Hematopoietic multipotent progenitor cell treated with erythropoietin and hydrocortisone succinate and interleukin-3 and kit ligand, for 6 days (in vitro differentiated cells): ENCODE results near the gene BOK.
"Not testable (repeated sequence)": the region's sequence is repeated elsewhere in the genome, so short reads cannot be mapped to it uniquely, and the experiment has no call there.

Source experiments
- DNase-seq: peaks from one replicate; pipeline ENCODE4 v3.0.0-alpha.2; 2015

BOK gene, protein sequence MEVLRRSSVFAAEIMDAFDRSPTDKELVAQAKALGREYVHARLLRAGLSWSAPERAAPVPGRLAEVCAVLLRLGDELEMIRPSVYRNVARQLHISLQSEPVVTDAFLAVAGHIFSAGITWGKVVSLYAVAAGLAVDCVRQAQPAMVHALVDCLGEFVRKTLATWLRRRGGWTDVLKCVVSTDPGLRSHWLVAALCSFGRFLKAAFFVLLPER

DNA sequence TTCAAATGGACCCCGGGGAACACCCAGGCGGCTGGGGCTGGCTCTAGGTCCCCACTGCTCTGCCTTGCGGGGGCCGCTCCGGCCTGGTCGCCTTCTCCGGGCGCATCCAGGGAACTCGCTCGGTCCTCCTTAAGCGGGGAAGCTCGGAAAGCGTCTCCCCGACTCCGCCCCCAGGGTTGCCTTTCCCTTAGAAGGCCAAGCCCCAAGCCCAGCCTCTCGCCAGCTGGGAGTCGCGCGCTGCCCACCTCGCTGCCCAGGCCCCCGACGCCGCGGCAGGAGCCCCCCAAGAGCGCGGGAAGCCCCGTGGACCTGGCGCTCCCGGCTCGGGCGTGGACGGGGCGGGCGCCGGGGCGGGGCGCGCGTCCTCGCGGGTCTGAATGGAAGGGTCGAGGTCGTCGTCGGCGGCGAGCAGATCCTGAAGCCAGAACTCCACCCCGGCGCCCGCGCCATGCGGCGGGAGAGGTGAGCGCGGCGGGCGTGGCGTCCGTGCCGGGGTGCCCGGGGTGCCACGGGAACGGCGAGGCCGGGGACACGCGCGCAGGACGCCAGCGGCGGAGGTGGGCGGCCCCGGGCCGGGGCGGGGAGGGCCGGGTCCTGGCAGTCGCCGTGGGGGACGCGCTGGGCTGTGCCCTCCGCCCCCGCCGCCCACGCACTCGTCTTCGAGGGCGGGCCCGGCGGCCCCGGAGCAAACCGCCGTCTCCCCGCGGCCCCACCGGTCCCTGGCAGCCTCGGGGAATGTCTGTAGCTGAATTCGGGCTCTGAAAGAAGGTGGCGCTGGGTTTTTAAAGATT lies at the start of gene BOK:
Gene BOK (plus strand): TSS at position 214 of the 791 bp plus-strand sequence. CDS start 739 bp downstream, outside the sequence.
- no peak for DNase-seq

DNA sequence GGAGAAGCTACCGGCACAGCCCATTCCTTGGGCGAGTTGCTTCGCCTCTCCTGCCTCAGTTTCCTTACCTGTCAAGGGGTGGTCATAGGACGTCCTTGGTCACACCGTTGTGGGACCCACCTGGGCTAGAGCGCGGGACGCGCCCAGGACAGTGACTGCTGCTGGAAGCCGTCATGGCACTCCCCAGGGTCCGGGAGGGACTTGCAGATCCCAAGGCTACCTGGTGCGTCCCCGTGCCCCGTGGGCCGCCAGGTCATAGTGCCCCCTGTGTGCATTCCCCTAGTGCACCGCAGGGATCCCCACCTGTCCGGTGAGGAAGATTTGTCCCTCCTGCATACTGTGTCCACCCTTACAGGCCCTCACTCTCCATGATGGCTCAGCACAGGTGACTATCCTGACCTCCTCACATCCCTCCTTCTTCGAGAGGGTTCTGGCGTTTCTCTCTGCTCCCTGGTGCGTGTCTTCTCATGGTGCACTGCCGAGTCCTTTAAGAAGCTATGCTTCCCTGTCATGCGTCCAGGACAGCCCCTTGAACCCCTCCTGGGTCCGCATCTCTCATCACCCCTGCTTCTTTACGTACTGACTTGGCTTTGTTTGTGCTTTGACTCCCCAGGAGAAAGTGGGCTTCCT lies 49.3 kb upstream of the BOK start:
- no peak for DNase-seq

DNA sequence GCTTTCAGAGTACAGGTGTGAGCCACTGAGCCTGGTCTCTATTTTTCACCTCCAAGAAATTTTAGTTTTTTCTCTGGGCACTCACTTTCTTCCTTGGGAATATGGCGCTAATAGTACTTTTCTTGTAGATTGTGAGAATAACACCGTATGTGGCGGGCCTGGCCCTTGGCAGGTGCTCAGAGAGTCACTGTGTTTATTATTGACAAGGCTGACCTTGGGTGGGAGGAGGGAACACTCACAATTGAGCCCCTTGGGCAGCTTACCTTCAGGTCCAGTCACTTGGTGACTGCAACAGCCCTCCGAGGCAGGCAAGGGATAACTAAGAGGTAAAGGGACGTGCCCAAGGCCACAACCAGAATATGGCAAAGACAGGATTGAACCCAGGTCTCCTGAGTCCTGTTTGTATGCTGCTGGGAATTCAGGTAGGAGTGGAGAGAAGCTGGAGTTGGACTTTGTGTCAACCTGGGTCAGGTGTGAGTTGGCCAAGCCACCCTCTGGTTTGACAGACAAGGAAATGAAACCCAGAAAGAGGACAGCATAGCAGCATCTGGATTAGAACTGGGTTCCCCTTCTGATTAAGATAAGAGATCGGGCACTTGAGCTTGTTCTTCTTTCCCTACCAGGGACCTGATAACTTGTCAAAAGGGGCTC lies 47.3 kb upstream of the BOK start:
- no peak for DNase-seq

DNA sequence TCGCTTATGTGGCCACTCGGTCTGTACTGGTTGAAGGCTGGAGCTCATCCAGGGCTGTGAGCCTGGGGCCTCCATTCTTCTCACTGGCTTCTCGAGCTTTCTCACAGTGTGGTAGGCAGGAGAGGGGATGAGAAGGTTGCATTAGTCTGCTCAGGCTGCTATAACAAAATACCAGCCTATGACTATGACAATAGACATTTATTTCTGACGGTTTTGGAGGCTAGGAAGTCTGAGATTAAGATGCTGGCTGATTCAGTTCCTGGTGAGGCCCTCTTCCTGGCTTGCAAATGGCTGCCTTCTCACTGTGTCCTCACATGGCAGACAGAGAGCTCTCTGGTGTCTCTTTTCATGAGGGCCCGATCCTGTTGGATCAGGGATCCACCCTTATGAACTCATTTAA lies 44.0 kb upstream of the BOK start:
- DNase-seq, result no peak

GRCh38 chr2:241514986-241515737 lies 43.4 kb upstream of the BOK start:
- DNase-seq, result no peak

DNA sequence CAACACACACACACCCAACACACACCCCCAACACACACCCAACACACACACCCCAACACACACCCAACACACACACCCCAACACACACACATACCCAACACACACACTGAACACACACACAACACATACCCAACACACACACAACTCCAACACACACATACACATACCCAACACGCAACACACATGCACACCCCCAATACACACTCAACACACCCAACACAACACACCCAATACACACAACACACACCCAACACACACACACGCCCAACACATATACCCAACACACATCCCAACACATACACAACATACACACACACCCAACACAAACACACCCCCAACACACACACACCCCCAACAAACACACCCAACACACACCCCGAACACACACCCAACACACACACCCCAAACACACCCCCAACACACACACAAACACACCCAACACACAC lies 42.0 kb upstream of the BOK start:
- no peak for DNase-seq

- no peak for DNase-seq
These were observed 41.2 kb upstream of the BOK start for GRCh38 chr2:241517297-241517696.

GRCh38 chr2:241519669-241520068 lies 38.9 kb upstream of the BOK start:
- no peak for DNase-seq

DNA sequence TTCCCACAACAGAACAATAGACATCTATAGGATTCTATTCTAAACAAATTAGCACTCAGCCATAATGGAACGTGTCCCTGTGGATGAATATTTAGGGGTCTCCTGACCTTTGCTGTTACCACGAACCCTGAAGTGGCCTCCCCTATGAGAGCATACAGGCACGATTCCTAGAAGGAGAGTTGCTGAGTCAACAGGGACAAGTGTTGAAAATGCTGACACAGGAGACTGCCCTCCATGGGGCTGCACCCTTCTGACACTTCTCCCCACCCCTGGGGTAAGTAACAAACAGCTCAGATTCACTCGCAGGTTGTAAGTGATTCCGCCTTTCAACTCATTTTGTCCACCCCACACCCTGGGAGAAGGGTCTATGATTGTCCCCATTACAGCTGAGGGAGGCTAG lies 36.1 kb upstream of the BOK start:
- no peak for DNase-seq

- DNase-seq, result not testable (repeated sequence)
These were observed 32.4 kb upstream of the BOK start for GRCh38 chr2:241525818-241526780.

DNA sequence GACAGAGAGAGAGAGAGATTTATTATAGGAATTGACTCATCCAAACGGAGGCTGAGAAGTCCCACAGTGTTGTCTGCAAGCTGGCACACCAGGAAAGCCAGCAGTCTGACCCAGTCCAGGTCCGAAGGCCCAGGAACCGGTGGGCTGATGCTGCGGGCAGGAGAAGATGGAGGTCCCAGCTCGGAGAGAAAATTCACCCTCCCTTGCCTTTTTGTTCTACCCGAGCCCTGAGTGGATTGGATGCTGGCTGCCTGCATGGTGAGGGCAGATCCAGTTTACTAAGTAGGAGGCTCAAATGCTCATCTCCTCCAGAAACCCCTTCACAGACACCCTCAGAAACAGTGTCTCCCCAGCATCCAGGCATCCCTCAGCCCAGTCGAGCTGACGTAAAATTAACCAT lies 28.0 kb upstream of the BOK start:
- no peak for DNase-seq

- no peak for DNase-seq
These were observed 27.3 kb upstream of the BOK start for GRCh38 chr2:241531161-241531722.

- no peak for DNase-seq
These were observed 26.4 kb upstream of the BOK start for GRCh38 chr2:241532168-241532567.

DNA sequence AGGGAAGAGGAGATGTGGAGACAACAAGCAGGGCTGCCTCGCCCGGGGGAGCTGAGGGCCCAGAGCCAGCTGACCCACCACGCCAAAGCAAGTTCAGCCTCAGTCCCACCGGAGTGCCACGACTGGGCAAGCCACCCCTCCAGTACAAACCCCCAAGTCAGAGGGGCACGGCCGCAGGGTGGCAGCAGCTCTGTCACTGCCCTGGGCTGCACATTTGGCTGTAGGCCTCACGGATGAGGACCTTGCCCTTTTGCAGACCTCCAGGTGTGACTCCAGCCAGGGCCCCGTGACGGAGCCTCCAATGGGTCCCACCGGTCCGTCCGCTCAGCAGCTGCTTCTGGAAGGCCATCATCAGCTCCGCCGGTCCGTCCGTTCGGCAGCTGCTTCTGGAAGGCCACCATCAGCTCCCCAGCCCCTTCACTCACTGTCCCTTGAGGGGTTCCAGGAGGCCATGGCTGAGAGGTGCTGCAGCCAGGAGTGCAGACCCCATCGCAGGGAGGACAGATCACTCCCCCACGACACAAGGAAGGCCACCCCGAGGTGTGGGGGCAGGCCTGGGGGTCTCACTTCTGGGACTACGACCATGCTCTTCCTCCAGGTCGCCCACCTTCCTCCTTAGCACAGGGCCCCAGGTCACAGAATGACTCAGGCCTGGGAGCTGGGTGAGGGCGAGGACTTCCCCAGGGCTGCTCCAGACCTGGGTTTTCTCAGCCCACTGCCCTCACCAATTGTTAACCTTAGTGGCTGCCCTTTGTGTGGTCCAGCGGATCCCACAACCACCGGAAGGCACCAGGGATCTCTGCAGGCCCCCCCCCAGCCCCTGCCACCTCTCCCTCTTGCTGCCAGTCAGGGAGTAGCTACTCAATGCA lies 25.6 kb upstream of the BOK start:
- DNase-seq, result no peak

GRCh38 chr2:241534293-241534692 lies 24.3 kb upstream of the BOK start:
- no peak for DNase-seq

- DNase-seq, result no peak
These were observed 23.7 kb upstream of the BOK start for GRCh38 chr2:241534701-241535375.

GRCh38 chr2:241535871-241536655 lies 22.5 kb upstream of the BOK start:
- no peak for DNase-seq

GRCh38 chr2:241538838-241539615 lies 19.5 kb upstream of the BOK start:
- DNase-seq, result no peak
